K562 (cell line): ENCODE results near the gene APOC1. TPM values are rescaled to one million over a fixed set of nuclear protein-coding genes. Genes with fewer than 3 reads are reported as not detected.

Experiments
- BRF2 ChIP-seq: IDR thresholded peaks from 3 replicates; pipeline ENCODE4 v1.6.1; 2011; ENCODE audit warnings: borderline replicate concordance, mild to moderate bottlenecking; ENCODE audit not compliant: insufficient read length, insufficient read depth
- E2F4 ChIP-seq: sonication (generic); formaldehyde crosslinking; IDR thresholded peaks from 2 replicates; pipeline ENCODE4 v1.8.0; 2022; ENCODE audit warnings: mild to moderate bottlenecking, low read depth, missing genetic modification reagents
- EWSR1 ChIP-seq: fragments of 450-650 bp; IDR thresholded peaks from 2 replicates; pipeline ENCODE4 v1.6.1; 2018; ENCODE audit warnings: borderline replicate concordance, mild to moderate bottlenecking, low read depth, moderate library complexity; ENCODE audit not compliant: partially characterized antibody
- FOXJ3 ChIP-seq: sonication (generic); formaldehyde crosslinking; IDR thresholded peaks from 2 replicates; pipeline ENCODE4 v1.4.0; 2020; ENCODE audit warnings: mild to moderate bottlenecking, missing genetic modification reagents
- FOXK1 ChIP-seq: sonication (generic); formaldehyde crosslinking; IDR thresholded peaks from 2 replicates; pipeline ENCODE4 v1.8.0; 2022; ENCODE audit warnings: missing genetic modification reagents, mild to moderate bottlenecking, borderline replicate concordance
- POLR3G ChIP-seq: IDR thresholded peaks from 2 replicates; pipeline ENCODE4 v1.6.1; 2011; ENCODE audit not compliant: insufficient read length, insufficient replicate concordance; ENCODE audit errors: extremely low read depth
- RNF219 ChIP-seq: fragments of 250-450 bp; sonication (Bioruptor Pico); IDR thresholded peaks from 2 replicates; pipeline ENCODE4 v1.5.0; 2022; ENCODE audit warnings: mild to moderate bottlenecking
- VEZF1 ChIP-seq: fragments of 200-800 bp; sonication (Bioruptor generic); IDR thresholded peaks from 2 replicates; pipeline ENCODE4 v1.6.1; 2017; ENCODE audit warnings: missing genetic modification characterization, missing compliant biosample characterization
- WHSC1 ChIP-seq: IDR thresholded peaks from one replicate; pipeline ENCODE4 v1.6.1; 2012; ENCODE audit warnings: low read length, control low read depth, inconsistent platforms
- ZBTB11 ChIP-seq, 3 experiments: fragments of 200-800 bp in 1 of 3; fragments of 250-450 bp in 1 of 3; fragments of 450-650 bp in 1 of 3; sonication (Bioruptor Pico) in 1 of 3; sonication (Bioruptor generic) in 1 of 3; formaldehyde crosslinking in 1 of 3; IDR thresholded peaks; 2 replicates each; pipeline versions ENCODE4 v1.6.1 to v1.8.0; 2016 to 2022; ENCODE audit warnings: mild to moderate bottlenecking in 2 of 3, missing genetic modification characterization in 2 of 3, missing compliant biosample characterization in 1 of 3, moderate library complexity in 1 of 3
- ZBTB34 ChIP-seq: fragments of 250-450 bp; sonication (Bioruptor Pico); IDR thresholded peaks from 2 replicates; pipeline ENCODE4 v1.8.0; 2021; ENCODE audit warnings: mild to moderate bottlenecking, moderate library complexity
- ZNF449 ChIP-seq: fragments of 250-450 bp; sonication (Bioruptor Pico); IDR thresholded peaks from 2 replicates; pipeline ENCODE4 v1.8.0; 2022; ENCODE audit warnings: moderate library complexity, mild to moderate bottlenecking, inconsistent platforms
- polyA plus RNA-seq, 8 experiments: library from polyadenylated mRNA; depleted of rRNA in 4 of 8; stranded (reverse) in 5 of 8; unstranded in 3 of 8; fragments of >200 nt; fragmentation: Nextera tagmentation in 2 of 8; fragmentation: Illumina TruSeq in 1 of 8; extraction: Ambion mirVana in 2 of 8; extraction: Trizol in 1 of 8; gene quantifications; 2 replicates each; pipeline versions ENCODE4 v1.2.1 to v1.2.3, GENCODE V29; 2011 to 2014; ENCODE audit warnings: inconsistent platforms in 1 of 8, missing spikeins in 1 of 8
- total RNA-seq, 7 experiments: library from RNA; depleted of rRNA in 6 of 7; stranded (reverse); fragments of >200 nt in 6 of 7; fragmentation: Illumina TruSeq in 2 of 7; extraction: Trizol in 2 of 7; gene quantifications; 2 replicates each; pipeline versions ENCODE4 v1.2.1 to v1.2.3, GENCODE V29; 2011 to 2021; ENCODE audit warnings: low replicate concordance in 1 of 7

The APOC1 gene
- total and polyA plus RNA-seq, 9 of the 15 experiments (the other 6 are each of a cell fraction or from before 2014, with no cell fraction given): 115 to 408 (median 220) TPM

- TF ChIP-seq ZNF449 (CRISPR knock-in tag) (no peak), WHSC1 (no peak), VEZF1 (no peak), POLR3G (no peak), BRF2 (no peak), EWSR1 (no peak), FOXK1 (CRISPR knock-in tag) (no peak), E2F4 (CRISPR knock-in tag) (no peak), RNF219 (no peak), ZBTB34 (no peak), FOXJ3 (no peak), ZBTB11 (CRISPR knock-in tag; IDR thresholded peaks at IDR 0.05) (no peak)
Measured at GRCh38 chr19:44903602-44904425, 10.6 kb upstream of the APOC1 start (continued).
